ENCODE data around the gene FHOD1.

The FHOD1 gene

GRCh38 chr16:67223992-67224391, 23.3 kb downstream of the FHOD1 start:
- no peaks in the 10 kb centered on the region for H3K9me3 ChIP-seq (ENCODE audit: control insufficient read depth, insufficient read depth, low read depth, low read length)
- no peaks in the 10 kb centered on the region for H3K4me1 ChIP-seq (ENCODE audit: control insufficient read depth, insufficient read depth, low read length)
- peaks cover 0 to 15% of the 10 kb centered on the region in 2 experiments; a peak in 1 of 3 replicates for H3K36me3 ChIP-seq (ENCODE audit: control insufficient read depth in 2 of 2, insufficient read depth in 1 of 2, low read length in 2 of 2)
- POLR2A ChIA-PET = interaction anchor here (1.2 to 1.6 kb wide), 3 partner anchors 22 to 26 kb away, joined by 3 to 6 read pairs (median 4); no protein-coding TSS in a partner anchor
- no peak for TF ChIP-seq SP7 (tag by site-specific recombination; IDR thresholded peaks at IDR 0.05)
- no peak for TF ChIP-seq ZNF362 (tag by site-specific recombination; IDR thresholded peaks at IDR 0.05)
- TF ChIP-seq ZFP3 (tag by site-specific recombination; IDR thresholded peaks at IDR 0.05; ENCODE audit: low read depth) = no peak
- TF ChIP-seq ZBTB1 (tag by site-specific recombination; IDR thresholded peaks at IDR 0.05) = no peak
- TF ChIP-seq TCF7L2 (IDR thresholded peaks at IDR 0.05; ENCODE audit: borderline replicate concordance, low read depth, low read length) = no peak
- no peak overlapping the region for H3K4me3 ChIP-seq (ENCODE audit: low read depth, low read length)
- no peak overlapping the region for H3K27ac ChIP-seq (ENCODE audit: extremely low read depth, low read depth, low read length)
- CTCF ChIA-PET = interaction anchor here (0.7 to 1.1 kb wide), 3 partner anchors 15 to 677 kb away, joined by 3 to 5 read pairs (median 3); no protein-coding TSS in a partner anchor

- ChIA-PET CTCF (interaction anchor here (0.6 kb wide), 3 partner anchors 12 to 267 kb away, joined by 3 to 4 read pairs (median 4); partner anchors contain the start of genes AGRP and ELMO3), POLR2A (no interaction called here)
- Histone ChIP-seq H3K9me3 (ENCODE audit: control insufficient read depth, insufficient read depth, low read depth, low read length) (no peaks in the 10 kb centered on the region), H3K27ac (ENCODE audit: extremely low read depth, low read depth, low read length) (no peak overlapping the region), H3K4me3 (ENCODE audit: low read depth, low read length) (no peak overlapping the region), H3K36me3 (ENCODE audit: control insufficient read depth in 2 of 2, insufficient read depth in 1 of 2, low read length in 2 of 2) (peaks cover 0 to 4% of the 10 kb centered on the region in 2 experiments; a peak in 2 of 3 replicates), H3K4me1 (ENCODE audit: control insufficient read depth, insufficient read depth, low read length) (no peaks in the 10 kb centered on the region)
- TF ChIP-seq ZNF394 (tag by site-specific recombination; IDR thresholded peaks at IDR 0.05; ENCODE audit: borderline replicate concordance) = no peak
- no peak for TF ChIP-seq ZNF324 (tag by site-specific recombination; IDR thresholded peaks at IDR 0.05)
- no peak for TF ChIP-seq ZNF624 (tag by site-specific recombination; IDR thresholded peaks at IDR 0.05)
- TF ChIP-seq ZNF585B (tag by site-specific recombination; IDR thresholded peaks at IDR 0.05) = no peak
- TF ChIP-seq ZNF416 (tag by site-specific recombination; IDR thresholded peaks at IDR 0.05) = no peak
- TF ChIP-seq ZNF48 (tag by site-specific recombination; IDR thresholded peaks at IDR 0.05) = no peak
- no peak for TF ChIP-seq ZNF510 (tag by site-specific recombination; IDR thresholded peaks at IDR 0.05; ENCODE audit: insufficient replicate concordance)
- TF ChIP-seq KLF10 (tag by site-specific recombination; IDR thresholded peaks at IDR 0.05) = no peak
- no peak for TF ChIP-seq ZIC2 (tag by site-specific recombination; IDR thresholded peaks at IDR 0.05)
- no peak for TF ChIP-seq TRIM28 (IDR thresholded peaks at IDR 0.05; ENCODE audit: borderline replicate concordance, low read length)
- TF ChIP-seq ZNF174 (tag by site-specific recombination; IDR thresholded peaks at IDR 0.05) = no peak
Observed at GRCh38 chr16:67216612-67217490, 30.4 kb downstream of the FHOD1 start.

- no peaks in the 10 kb centered on the region for H3K9me3 ChIP-seq (ENCODE audit: control insufficient read depth, insufficient read depth, low read depth, low read length)
- TF ChIP-seq ZNF658 (tag by site-specific recombination; IDR thresholded peaks at IDR 0.05) = no peak
- TF ChIP-seq KLF10 (tag by site-specific recombination; IDR thresholded peaks at IDR 0.05) = no peak
- TF ChIP-seq ZNF18 (tag by site-specific recombination; IDR thresholded peaks at IDR 0.05) = no peak
- TF ChIP-seq ZNF280C (tag by site-specific recombination; IDR thresholded peaks at IDR 0.05) = no peak
- no peak for TF ChIP-seq ZNF114 (tag by site-specific recombination; IDR thresholded peaks at IDR 0.05)
- peak; percentile 65 for TF ChIP-seq SP2 (tag by site-specific recombination; IDR thresholded peaks at IDR 0.05)
- TF ChIP-seq ZNF707 (tag by site-specific recombination; IDR thresholded peaks at IDR 0.05) = no peak
- TF ChIP-seq ZBTB7A (tag by site-specific recombination; IDR thresholded peaks at IDR 0.05; ENCODE audit: low read depth) = no peak
- peaks cover 0 to 7% of the 10 kb centered on the region in 2 experiments; a peak in 2 of 3 replicates for H3K36me3 ChIP-seq (ENCODE audit: control insufficient read depth in 2 of 2, insufficient read depth in 1 of 2, low read length in 2 of 2)
- H3K27ac ChIP-seq (ENCODE audit: extremely low read depth, low read depth, low read length) = no peak overlapping the region
- no peak overlapping the region for H3K4me3 ChIP-seq (ENCODE audit: low read depth, low read length)
- H3K4me1 ChIP-seq (ENCODE audit: control insufficient read depth, insufficient read depth, low read length) = no peaks in the 10 kb centered on the region
- CTCF ChIA-PET = no interaction called here
- POLR2A ChIA-PET = interaction anchor here (0.8 kb wide), 1 partner anchor 16 kb away, joined by 3 read pairs; no protein-coding TSS in a partner anchor
Observed at GRCh38 chr16:67215706-67216105, 31.6 kb downstream of the FHOD1 start.

Measured in HEK293 (cell line).